ENCODE measurements around the gene USH1C.

DNA sequence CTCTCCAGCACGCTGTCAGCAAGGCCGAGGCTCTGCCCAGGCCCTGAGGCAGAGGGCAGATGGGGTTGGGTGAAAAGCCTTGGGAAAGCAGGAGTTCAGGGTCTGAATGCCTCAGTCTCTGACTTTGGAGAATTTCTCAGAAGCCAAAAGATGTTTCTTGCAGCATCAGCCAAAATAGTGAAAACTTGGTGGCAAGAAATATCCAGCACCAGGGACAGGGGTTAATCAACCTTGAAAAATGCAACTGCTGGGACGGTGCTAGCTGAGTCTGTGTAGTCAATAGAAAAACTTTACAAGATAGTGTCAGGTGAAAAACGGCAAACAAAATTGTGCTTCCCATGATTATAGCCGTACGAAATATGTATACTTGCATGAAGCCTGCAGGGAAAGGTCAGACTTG, 66.1 kb downstream of the USH1C start:
- TF ChIP-seq, protein P1, sequence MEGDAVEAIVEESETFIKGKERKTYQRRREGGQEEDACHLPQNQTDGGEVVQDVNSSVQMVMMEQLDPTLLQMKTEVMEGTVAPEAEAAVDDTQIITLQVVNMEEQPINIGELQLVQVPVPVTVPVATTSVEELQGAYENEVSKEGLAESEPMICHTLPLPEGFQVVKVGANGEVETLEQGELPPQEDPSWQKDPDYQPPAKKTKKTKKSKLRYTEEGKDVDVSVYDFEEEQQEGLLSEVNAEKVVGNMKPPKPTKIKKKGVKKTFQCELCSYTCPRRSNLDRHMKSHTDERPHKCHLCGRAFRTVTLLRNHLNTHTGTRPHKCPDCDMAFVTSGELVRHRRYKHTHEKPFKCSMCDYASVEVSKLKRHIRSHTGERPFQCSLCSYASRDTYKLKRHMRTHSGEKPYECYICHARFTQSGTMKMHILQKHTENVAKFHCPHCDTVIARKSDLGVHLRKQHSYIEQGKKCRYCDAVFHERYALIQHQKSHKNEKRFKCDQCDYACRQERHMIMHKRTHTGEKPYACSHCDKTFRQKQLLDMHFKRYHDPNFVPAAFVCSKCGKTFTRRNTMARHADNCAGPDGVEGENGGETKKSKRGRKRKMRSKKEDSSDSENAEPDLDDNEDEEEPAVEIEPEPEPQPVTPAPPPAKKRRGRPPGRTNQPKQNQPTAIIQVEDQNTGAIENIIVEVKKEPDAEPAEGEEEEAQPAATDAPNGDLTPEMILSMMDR (IDR thresholded peaks at IDR 0.05; ENCODE audit: low read depth, low read length, missing input control) = no peak
- TF ChIP-seq, protein P2, sequence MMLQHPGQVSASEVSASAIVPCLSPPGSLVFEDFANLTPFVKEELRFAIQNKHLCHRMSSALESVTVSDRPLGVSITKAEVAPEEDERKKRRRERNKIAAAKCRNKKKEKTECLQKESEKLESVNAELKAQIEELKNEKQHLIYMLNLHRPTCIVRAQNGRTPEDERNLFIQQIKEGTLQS (IDR thresholded peaks at IDR 0.05) = no peak
- TF ChIP-seq TAF1 (conservative IDR thresholded peaks at IDR 0.05) = no peak
